Activated T-helper 2 cell treated with anti-CD3 and anti-CD28 coated beads, Interferon-gamma antibody, Interleukin-2, Interleukin-4, amounts not matched to agents 10 μg/mL and 5 μg/mL and 100 μg/mL, durations not matched to agents 14 hours and 24 hours and 36 hours (primary cell): Measurements from ENCODE around the gene C1orf35. TPM values are rescaled to one million over a fixed set of nuclear protein-coding genes. Genes with fewer than 3 reads are reported as not detected.

ENCODE experiments used
- total RNA-seq: library from RNA; stranded (reverse); gene quantifications from 2 replicates; pipeline ENCODE4 v1.2.3, GENCODE V29; 2022

The C1orf35 gene
- total RNA-seq, 1 donor from 2014 or later, result 24.5 TPM

Other genes starting within 250 kb of the C1orf35 start
- 0.05 TPM in 1 of 2 replicates, not detected in the other for gene WNT9A, start 155.4 kb downstream of the C1orf35 start, total RNA-seq
- gene WNT3A, start 96.3 kb downstream of the C1orf35 start, total RNA-seq, result not detected in 2 replicates
- gene ARF1, start 20.6 kb downstream of the C1orf35 start, total RNA-seq, result 409 and 410 TPM in 2 replicates
- 47.3 and 53.6 TPM in 2 replicates for gene MRPL55, start 6.0 kb upstream of the C1orf35 start, total RNA-seq
- 219 and 225 TPM in 2 replicates for gene GUK1, start 37.0 kb upstream of the C1orf35 start, total RNA-seq
- 0.52 and 0.55 TPM in 2 replicates for gene GJC2, start 46.6 kb upstream of the C1orf35 start, total RNA-seq
- gene IBA57, start 62.5 kb upstream of the C1orf35 start, total RNA-seq, result 7.6 and 7.9 TPM in 2 replicates
- 22.1 and 25.4 TPM in 2 replicates for gene OBSCN, start 104.7 kb upstream of the C1orf35 start, total RNA-seq